ENCODE results near the gene DGKB. TPM values are rescaled to one million over a fixed set of nuclear protein-coding genes. Genes with fewer than 3 reads are reported as not detected.

Gene DGKB
- total RNA-seq, 4 donors from 2014 or later, result 0.40 to 3.8 (median 0.82) TPM; not detected in 1

DNA sequence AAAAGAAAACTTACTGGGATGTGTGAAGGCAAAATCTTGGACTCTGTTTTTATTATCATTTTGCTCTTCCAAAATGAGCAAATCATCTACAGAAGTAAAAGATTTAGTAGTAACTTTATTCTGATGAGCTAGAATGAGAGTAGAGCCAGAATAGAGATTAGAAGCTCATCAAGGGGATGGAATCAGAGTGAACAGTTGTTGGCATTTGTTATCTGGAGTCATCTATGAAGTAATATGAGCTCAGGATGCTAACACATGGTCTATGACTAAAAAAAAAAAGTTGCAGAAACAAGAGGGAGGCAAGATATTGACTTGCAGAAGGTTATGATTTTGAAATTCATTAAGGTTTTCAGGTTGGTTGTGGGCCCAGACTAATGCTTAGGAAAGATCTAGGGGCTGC is 504.0 kb downstream of the DGKB start:
- TF ChIP-seq POLR2AphosphoS5 (IDR thresholded peaks at IDR 0.05) (no peak), EP300 (IDR thresholded peaks at IDR 0.05; ENCODE audit: low read depth) (no peak), POLR2A (IDR thresholded peaks at IDR 0.05) (no peak)
- TF ChIP-seq, protein P1, sequence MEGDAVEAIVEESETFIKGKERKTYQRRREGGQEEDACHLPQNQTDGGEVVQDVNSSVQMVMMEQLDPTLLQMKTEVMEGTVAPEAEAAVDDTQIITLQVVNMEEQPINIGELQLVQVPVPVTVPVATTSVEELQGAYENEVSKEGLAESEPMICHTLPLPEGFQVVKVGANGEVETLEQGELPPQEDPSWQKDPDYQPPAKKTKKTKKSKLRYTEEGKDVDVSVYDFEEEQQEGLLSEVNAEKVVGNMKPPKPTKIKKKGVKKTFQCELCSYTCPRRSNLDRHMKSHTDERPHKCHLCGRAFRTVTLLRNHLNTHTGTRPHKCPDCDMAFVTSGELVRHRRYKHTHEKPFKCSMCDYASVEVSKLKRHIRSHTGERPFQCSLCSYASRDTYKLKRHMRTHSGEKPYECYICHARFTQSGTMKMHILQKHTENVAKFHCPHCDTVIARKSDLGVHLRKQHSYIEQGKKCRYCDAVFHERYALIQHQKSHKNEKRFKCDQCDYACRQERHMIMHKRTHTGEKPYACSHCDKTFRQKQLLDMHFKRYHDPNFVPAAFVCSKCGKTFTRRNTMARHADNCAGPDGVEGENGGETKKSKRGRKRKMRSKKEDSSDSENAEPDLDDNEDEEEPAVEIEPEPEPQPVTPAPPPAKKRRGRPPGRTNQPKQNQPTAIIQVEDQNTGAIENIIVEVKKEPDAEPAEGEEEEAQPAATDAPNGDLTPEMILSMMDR (IDR thresholded peaks at IDR 0.05), result no peak
- intact Hi-C loops (cut with DNase I; ENCODE audit: low total_unique reads), result no loop called here
- Histone ChIP-seq H3K27me3 (no peaks in the 10 kb centered on the region), H3K36me3 (no peaks in the 10 kb centered on the region), H3K4me1 (no peaks in the 10 kb centered on the region), H3K9me3 (no peaks in the 10 kb centered on the region), H3K27ac (no peak overlapping the region), H3K4me3 (no peak overlapping the region)
- no peak for DNase-seq
- in situ Hi-C loops (cut with MboI; ENCODE audit: low pct_ligation_motif_present in 1 of 4, low pct_unique_long_range_greater_than_20kb in 1 of 4, low sequenced_read_pairs in 3 of 4), result no loop called here

DNA sequence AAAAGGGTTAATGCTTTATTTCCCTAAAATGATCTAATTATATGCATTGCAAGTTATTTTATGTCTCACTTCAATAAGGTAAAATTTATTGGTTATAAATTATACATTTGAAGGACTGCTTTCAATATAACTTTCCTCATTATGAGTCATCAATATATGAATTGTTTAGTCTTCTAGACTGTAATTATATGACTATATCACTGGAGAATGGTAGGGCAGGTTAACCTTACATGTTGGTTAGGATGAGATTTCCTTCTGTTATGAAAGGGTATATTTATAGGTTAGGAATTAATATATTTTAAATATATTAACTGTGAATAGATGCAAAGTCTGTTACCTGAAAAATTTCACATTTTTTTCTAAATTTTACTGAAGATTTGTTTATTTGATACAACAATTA is 506.7 kb downstream of the DGKB start:
- no peak for DNase-seq
- in situ Hi-C loops (cut with MboI; ENCODE audit: low pct_ligation_motif_present in 1 of 4, low pct_unique_long_range_greater_than_20kb in 1 of 4, low sequenced_read_pairs in 3 of 4) (no loop called here), intact Hi-C loops (cut with DNase I; ENCODE audit: low total_unique reads) (no loop called here)
- Histone ChIP-seq H3K27ac (no peak overlapping the region), H3K9me3 (no peaks in the 10 kb centered on the region), H3K4me1 (no peaks in the 10 kb centered on the region), H3K36me3 (no peaks in the 10 kb centered on the region), H3K27me3 (no peaks in the 10 kb centered on the region), H3K4me3 (no peak overlapping the region)
- no peak for TF ChIP-seq POLR2AphosphoS5 (IDR thresholded peaks at IDR 0.05)
- no peak for TF ChIP-seq EP300 (IDR thresholded peaks at IDR 0.05; ENCODE audit: low read depth)
- TF ChIP-seq, protein P1 (IDR thresholded peaks at IDR 0.05), result no peak
- no peak for TF ChIP-seq POLR2A (IDR thresholded peaks at IDR 0.05)

DNA sequence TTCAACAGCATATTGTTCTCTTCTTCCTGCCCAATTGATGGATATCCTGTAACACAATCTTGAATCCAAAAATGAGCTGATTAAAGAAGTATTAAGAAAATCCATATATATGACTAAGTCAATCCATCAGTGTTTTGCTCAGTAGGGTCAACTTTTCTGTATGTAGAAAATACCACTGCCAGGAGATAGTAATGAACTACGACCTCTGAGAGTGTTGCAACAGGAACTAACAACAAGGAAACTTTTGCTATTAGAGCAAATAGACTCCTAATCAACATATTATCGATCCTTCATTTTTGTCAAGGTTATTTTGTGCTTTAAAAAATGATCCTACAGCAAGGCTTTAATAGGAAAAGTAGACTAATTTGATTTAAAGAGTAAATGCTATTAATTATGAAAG is 507.8 kb downstream of the DGKB start:
- Histone ChIP-seq H3K4me1 (no peaks in the 10 kb centered on the region), H3K27ac (no peak overlapping the region), H3K36me3 (no peaks in the 10 kb centered on the region), H3K9me3 (no peaks in the 10 kb centered on the region), H3K4me3 (no peak overlapping the region), H3K27me3 (no peaks in the 10 kb centered on the region)
- intact Hi-C loops (cut with DNase I; ENCODE audit: low total_unique reads) (no loop called here), in situ Hi-C loops (cut with MboI; ENCODE audit: low pct_ligation_motif_present in 1 of 4, low pct_unique_long_range_greater_than_20kb in 1 of 4, low sequenced_read_pairs in 3 of 4) (no loop called here)
- TF ChIP-seq EP300 (IDR thresholded peaks at IDR 0.05; ENCODE audit: low read depth), result no peak
- no peak for TF ChIP-seq POLR2AphosphoS5 (IDR thresholded peaks at IDR 0.05)
- TF ChIP-seq, protein P1 (IDR thresholded peaks at IDR 0.05), result no peak
- TF ChIP-seq POLR2A (IDR thresholded peaks at IDR 0.05), result no peak
- DNase-seq, result no peak
- WGBS, 2 donors (ENCODE audit: low coverage in 1 of 2), result 58 to 69% methylated on average over 2 of the region's 2 CpGs

DNA sequence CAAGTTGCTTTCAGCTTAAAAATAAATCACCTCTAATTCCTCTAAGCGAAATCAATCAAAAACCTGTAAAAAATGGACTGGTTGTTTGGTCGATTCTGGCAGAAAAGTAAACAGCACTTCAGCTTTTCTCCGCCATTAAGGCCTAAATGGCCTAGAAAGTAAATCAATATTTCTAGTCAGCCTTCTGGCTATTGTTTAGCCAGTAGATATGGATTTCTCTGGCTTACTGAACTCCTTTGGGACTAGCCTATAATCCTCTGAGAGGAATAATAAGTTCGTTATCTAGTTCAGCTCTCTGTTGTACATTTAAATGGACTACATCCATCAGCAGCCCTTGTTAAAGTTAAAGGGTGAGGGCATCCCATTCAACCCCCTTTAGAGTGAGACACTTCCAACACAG is 513.0 kb downstream of the DGKB start:
- TF ChIP-seq EP300 (IDR thresholded peaks at IDR 0.05; ENCODE audit: low read depth) (no peak), POLR2AphosphoS5 (IDR thresholded peaks at IDR 0.05) (no peak)
- Histone ChIP-seq H3K4me1 (no peaks in the 10 kb centered on the region), H3K27ac (no peak overlapping the region), H3K4me3 (no peak overlapping the region), H3K36me3 (no peaks in the 10 kb centered on the region), H3K9me3 (no peaks in the 10 kb centered on the region), H3K27me3 (no peaks in the 10 kb centered on the region)
- in situ Hi-C loops (cut with MboI; ENCODE audit: low pct_ligation_motif_present in 1 of 4, low pct_unique_long_range_greater_than_20kb in 1 of 4, low sequenced_read_pairs in 3 of 4) (no loop called here), intact Hi-C loops (cut with DNase I; ENCODE audit: low total_unique reads) (no loop called here)
- WGBS, 2 donors (ENCODE audit: low coverage in 1 of 2), result 37 to 49% methylated on average over 3 to 4 of the region's 4 CpGs
- DNase-seq, result no peak

DNA sequence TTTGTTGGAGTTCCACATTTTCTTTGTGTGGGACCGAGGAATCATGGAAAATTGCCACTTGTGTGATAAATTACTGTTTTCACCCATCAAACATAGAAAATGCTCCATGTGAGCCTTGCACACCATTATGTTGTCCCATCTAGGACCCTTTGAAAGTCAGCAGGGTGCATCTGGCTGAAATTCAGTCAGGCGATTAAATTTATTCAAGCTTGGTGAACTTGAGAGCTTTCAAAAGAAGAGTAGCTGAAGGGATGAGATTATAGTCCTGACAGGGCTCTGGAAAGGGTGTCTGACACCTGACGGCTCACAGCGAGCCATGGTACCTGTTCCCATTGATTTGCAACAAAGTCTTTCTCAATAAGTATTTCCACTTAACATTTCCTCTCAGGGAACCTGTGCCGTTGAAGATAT is 513.4 kb downstream of the DGKB start:
- WGBS, 2 donors (ENCODE audit: low coverage in 1 of 2), result 73 to 81% methylated on average over 4 to 5 of the region's 5 CpGs
- no peak for DNase-seq
- no peaks in the 10 kb centered on the region for H3K4me1 ChIP-seq
- in situ Hi-C loops (cut with MboI; ENCODE audit: low pct_ligation_motif_present in 1 of 4, low pct_unique_long_range_greater_than_20kb in 1 of 4, low sequenced_read_pairs in 3 of 4) (no loop called here), intact Hi-C loops (cut with DNase I; ENCODE audit: low total_unique reads) (no loop called here)
- no peak overlapping the region for H3K27ac ChIP-seq
- TF ChIP-seq EP300 (IDR thresholded peaks at IDR 0.05; ENCODE audit: low read depth) (no peak), POLR2A (IDR thresholded peaks at IDR 0.05) (no peak)
- H3K27me3 ChIP-seq, result no peaks in the 10 kb centered on the region
- H3K9me3 ChIP-seq, result no peaks in the 10 kb centered on the region
- no peak overlapping the region for H3K4me3 ChIP-seq
- H3K36me3 ChIP-seq, result no peaks in the 10 kb centered on the region
